HG03520 (cell line): Measurements from ENCODE around the gene MMAB.

Source experiments
- ATAC-seq: cut with Tn5 transposase; IDR thresholded peaks from one replicate; pipeline ENCODE4 v1.9.1; 2021; ENCODE audit warnings: mild to moderate bottlenecking, moderate library complexity; ENCODE audit not compliant: unreplicated experiment

Gene MMAB

GRCh38 chr12:109560867-109561710 is 12.2 kb downstream of the MMAB start:
- no peak for ATAC-seq

GRCh38 chr12:109559601-109560000 is 13.7 kb downstream of the MMAB start:
- ATAC-seq: no peak

GRCh38 chr12:109559200-109559505 is 14.2 kb downstream of the MMAB start:
- ATAC-seq: no peak

- no peak for ATAC-seq
Observed at GRCh38 chr12:109558374-109559199, 14.7 kb downstream of the MMAB start.

GRCh38 chr12:109557805-109558204 is 15.5 kb downstream of the MMAB start:
- ATAC-seq: no peak

- ATAC-seq: no peak
Observed at GRCh38 chr12:109557200-109557599, 16.1 kb downstream of the MMAB start.

GRCh38 chr12:109555431-109556315 is 17.6 kb downstream of the MMAB start:
- no peak for ATAC-seq

GRCh38 chr12:109554761-109555160 is 18.5 kb downstream of the MMAB start:
- no peak for ATAC-seq

GRCh38 chr12:109553906-109554500 is 19.3 kb downstream of the MMAB start:
- ATAC-seq: no peak

GRCh38 chr12:109553483-109553882 is 19.8 kb downstream of the MMAB start:
- ATAC-seq: no peak

- ATAC-seq: no peak
Observed at GRCh38 chr12:109552971-109553370, 20.3 kb downstream of the MMAB start.

- ATAC-seq: no peak
Observed at GRCh38 chr12:109551108-109551507, 22.2 kb downstream of the MMAB start.

GRCh38 chr12:109550281-109550680 is 23.0 kb downstream of the MMAB start:
- ATAC-seq: no peak

- ATAC-seq: no peak
Observed at GRCh38 chr12:109549613-109550270, 23.6 kb downstream of the MMAB start.

- ATAC-seq: no peak
Observed at GRCh38 chr12:109548258-109548657, 25.0 kb downstream of the MMAB start.

GRCh38 chr12:109547286-109547685 is 26.0 kb downstream of the MMAB start:
- ATAC-seq: no peak

- no peak for ATAC-seq
Observed at GRCh38 chr12:109545826-109546225, 27.5 kb downstream of the MMAB start.

- no peak for ATAC-seq
Observed at GRCh38 chr12:109544955-109545531, 28.3 kb downstream of the MMAB start.

GRCh38 chr12:109542876-109543275 is 30.4 kb downstream of the MMAB start:
- no peak for ATAC-seq

GRCh38 chr12:109542014-109542413 is 31.3 kb downstream of the MMAB start:
- ATAC-seq: no peak
